ENCODE measurements around the gene EGFL7.
"Not testable (repeated sequence)": the region's sequence is repeated elsewhere in the genome, so short reads cannot be mapped to it uniquely, and the experiment has no call there.

The EGFL7 gene

DNA sequence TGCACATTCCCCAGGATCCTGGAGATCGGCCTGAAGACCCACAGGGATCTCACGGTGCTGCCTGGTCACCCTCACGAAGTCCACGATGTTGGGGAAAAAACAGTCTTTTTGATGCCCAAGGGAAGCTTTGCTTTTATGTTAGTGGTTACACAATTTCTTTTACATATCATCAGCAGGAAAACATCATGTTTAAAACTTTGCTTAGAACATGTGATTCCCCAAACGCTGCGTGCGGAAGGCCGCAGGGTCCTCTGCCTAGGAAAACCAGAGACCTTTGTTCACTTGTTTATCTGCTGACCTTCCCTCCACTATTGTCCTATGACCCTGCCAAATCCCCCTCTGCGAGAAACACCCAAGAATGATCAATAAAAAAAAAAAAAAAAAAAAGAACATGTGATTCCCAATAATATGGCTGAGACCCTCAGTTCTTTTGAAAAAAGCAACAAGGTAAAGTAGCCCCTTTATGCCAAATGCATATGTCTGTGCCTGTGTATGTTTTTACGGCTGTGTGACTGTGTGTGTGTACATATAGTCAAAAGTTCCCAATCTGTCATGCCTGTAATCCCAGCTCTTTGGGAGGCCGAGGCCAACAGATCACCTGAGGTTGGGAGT is 36.0 kb downstream of the EGFL7 start:
- DNase-seq: no peak

GRCh38 chr9:136700304-136700703 is 37.6 kb downstream of the EGFL7 start:
- DNase-seq: no peak

DNA sequence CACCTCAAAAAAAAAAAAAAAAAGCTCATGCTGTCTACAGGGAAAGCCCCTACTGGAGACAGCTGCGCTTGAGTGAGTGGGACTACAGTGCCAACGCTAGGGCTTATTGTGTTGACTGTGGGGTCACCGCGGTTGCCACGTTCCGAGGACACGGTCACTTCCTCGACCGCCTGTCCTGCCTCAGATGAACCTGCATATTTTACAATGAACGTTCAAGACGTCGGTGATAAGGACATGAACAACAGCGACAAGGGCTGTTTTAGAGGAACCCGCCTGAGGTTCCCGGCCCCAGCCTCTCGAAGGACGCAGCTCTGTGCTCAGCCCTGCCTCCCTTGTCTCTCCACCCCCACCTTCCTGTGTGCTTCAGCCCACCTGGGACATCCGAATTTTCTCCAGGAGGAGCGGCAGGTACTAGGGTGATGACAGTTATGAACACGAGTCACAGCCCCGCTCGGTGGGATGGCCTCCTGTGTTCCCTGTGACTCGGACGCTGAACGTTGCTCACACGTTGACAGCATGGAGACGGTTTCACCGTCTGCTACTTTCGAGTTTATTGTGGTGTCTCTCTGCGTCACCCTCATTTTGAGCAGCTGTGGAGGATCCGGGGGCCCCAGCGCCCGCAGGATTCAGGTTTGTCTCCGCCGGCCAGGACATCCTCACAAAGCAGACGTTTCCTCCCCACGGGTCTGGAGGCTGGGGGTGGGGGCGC is 38.4 kb downstream of the EGFL7 start:
- DNase-seq: no peak

- DNase-seq: no peak
Measured at GRCh38 chr9:136701668-136702053, 38.9 kb downstream of the EGFL7 start.

GRCh38 chr9:136703276-136703860 is 40.7 kb downstream of the EGFL7 start:
- DNase-seq: no peak

DNA sequence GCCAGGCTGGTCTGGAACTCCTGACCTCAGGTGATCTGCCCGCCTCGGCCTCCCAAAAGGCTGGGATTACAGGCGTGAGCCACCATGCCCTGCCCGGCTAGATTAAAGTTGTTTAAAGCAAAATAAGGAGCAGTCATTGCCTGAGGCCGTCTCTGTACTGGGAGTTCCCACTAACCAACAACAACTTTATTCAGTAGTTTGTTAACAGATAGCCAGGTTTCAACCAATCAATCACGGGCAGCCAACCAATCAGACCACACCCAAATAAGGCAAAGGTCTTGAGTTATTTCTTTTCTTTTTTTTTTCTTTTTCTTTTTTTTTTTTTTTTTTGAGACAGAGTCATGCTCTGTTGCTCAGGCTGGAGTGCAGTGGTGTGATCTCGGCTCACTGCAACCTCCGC is 42.0 kb downstream of the EGFL7 start:
- DNase-seq: not testable (repeated sequence)

DNA sequence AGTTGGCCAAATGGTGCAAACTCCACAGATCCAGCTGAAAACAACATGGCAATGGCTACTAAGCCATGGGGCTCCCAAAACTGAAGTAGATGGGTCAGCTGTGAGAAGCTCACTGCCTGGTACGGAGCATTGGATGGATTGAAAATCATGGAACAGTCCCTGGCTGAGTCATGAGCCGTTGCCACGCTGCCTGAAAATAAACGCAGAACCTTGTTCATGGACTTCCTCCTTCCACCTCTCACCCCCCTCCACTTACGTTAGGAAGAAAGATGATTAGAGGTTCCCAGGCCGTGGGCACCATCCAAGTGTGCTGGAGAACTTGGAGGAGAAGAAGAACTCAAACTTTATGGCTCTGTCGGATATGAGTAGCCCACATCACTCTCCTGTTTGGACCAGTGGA is 42.8 kb downstream of the EGFL7 start:
- DNase-seq: no peak

DNA sequence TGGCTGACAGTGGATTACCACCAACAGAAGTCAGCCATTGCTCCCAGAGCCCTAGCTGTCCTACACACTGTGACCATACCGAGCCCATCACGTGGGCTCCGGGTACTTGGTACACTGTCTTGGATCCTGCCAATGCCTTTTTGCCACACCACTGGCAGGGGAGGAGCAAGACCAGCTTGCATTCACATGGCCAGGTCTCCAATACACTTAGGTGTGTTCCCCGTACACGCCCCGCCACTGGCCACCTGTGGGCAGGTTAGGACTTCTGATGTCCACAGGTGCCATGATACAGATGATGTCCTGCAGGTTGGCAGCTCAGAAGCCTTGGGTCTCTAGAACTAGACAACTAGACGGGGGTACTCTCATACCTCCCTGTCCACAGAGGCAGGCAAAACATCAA is 44.3 kb downstream of the EGFL7 start:
- DNase-seq: no peak

GRCh38 chr9:136707849-136708517 is 45.3 kb downstream of the EGFL7 start:
- no peak for DNase-seq

- no peak for DNase-seq
Measured at GRCh38 chr9:136709454-136710109, 46.9 kb downstream of the EGFL7 start.

DNA sequence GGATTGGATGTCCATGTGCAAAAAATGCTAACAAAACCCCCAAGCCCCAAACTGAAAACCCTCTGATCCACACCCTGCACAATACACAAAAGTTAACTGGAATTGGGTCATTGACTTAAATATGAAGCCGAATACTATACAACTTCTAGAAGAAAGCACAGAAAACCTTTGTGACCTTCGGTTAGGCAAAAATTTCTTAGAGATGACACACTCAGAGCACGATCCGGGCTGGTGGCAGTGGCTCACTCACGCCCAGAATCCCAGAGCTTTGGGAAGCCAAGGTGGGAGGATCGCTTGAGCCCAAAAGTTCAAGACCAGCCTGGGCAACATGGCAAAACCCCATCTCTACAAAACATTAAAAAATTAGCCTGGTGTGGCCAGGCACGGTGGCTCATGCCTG is 47.8 kb downstream of the EGFL7 start:
- no peak for DNase-seq

- not testable (repeated sequence) for DNase-seq
Measured at GRCh38 chr9:136711219-136711648, 48.5 kb downstream of the EGFL7 start.

- DNase-seq: no peak
Measured at GRCh38 chr9:136711751-136712689, 49.3 kb downstream of the EGFL7 start, which contains the start of gene DIPK1B. Gene DIPK1B, plus strand, starts transcription at chr9:136712572. Its CDS starts 94 bp downstream, at chr9:136712666.

DNA sequence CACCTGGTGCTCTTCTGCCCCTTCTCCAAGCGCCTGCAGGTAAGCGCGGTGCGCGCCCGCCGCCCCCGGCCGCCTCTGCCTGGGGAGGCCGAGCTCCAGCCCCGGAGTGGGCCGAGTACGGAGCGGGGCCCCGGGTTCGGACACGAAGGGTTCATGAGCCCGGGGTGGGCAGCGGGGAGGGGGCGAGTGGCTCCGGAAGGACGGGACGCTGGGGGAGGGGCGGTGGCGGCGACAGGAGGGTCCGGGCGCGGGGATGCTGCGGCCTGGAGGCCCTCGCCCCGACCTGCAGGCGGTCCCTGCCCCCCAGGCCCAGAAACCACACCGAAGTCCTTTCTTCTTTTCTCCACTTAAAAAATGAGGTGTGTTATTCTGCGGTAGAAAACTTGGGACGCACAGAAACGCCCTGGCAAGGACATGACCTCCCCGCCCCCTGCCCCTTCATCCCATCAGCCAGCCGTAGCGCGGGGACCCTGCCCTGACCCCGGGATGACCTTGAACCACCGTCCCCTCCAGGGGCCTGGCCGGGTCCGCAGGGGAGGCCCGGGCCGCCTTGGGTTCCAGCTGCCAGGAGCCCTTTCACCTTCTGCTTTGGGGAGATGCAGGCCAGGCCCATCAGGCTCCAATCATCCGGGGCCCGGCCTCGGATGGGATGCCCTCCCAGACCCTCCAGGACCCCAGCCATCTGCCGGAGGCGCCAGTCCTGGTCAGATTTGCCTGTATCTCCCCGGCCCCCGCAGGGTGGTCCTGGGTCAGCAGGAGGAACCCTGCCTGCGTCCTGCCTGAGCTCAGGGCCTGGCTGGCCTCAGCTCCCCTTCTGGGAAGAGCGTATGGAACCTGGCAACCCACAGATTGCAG is 50.2 kb downstream of the EGFL7 start:
- DNase-seq: no peak

GRCh38 chr9:136713550-136713949 is 50.8 kb downstream of the EGFL7 start:
- no peak for DNase-seq

DNA sequence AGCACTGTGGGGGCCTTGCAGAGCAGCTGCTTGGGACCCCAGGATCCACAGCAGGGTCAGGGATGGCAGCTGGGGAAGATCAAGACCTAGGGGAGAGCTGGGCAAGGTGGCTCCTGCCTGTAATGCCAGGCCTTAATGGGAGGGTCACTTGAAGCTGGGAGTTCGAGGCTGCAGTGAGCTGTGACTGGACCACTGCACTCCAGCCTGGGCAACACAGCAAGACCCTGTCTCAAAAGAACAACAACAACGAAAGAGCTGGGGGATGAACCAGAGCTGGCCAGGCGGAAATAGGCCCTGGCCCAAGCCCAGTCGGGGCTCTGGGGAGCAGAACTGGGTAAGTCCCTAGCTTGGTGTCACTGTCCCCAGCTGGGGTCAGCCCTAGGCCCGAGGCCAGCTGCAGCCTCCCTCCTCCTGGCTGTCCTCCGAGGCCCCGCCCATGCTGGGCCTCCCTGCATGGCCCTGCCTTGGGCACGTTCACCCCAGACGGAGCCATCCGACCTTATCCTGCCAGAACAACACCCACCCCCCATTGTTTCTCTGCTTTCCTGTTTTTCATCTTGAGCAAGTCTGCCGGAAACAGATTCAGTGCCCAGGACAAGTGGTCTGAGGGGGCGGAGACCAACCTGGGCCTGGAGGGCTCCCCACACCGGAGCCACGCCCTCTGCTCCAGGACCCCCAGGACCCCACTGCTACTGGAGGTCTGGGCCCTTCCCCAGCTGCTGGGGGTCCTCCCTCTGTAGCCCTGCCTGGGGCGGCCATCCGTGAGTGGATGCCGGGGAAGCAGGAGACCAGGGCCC is 51.6 kb downstream of the EGFL7 start:
- no peak for DNase-seq

DNA sequence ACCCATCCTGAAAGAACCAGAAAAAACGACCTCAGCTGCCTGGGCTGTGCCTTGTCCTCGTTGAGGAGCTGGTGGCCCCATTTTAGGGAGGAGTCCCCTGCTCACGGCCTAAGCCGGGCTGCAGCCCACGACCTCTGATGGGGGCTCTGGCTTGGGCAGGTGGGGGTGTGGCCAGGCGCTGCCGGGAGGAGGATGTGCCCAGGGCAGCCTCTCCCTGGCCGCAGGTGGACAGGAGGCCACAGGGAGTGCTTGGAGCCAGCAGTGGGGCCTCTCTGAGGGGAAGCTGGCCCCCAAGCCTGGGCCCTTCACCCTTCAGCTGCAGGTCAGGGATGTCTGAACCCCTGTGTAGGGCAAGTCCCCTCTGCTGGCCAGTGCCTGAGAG is 52.2 kb downstream of the EGFL7 start:
- no peak for DNase-seq

GRCh38 chr9:136717399-136717798 is 54.7 kb downstream of the EGFL7 start:
- no peak for DNase-seq

DNA sequence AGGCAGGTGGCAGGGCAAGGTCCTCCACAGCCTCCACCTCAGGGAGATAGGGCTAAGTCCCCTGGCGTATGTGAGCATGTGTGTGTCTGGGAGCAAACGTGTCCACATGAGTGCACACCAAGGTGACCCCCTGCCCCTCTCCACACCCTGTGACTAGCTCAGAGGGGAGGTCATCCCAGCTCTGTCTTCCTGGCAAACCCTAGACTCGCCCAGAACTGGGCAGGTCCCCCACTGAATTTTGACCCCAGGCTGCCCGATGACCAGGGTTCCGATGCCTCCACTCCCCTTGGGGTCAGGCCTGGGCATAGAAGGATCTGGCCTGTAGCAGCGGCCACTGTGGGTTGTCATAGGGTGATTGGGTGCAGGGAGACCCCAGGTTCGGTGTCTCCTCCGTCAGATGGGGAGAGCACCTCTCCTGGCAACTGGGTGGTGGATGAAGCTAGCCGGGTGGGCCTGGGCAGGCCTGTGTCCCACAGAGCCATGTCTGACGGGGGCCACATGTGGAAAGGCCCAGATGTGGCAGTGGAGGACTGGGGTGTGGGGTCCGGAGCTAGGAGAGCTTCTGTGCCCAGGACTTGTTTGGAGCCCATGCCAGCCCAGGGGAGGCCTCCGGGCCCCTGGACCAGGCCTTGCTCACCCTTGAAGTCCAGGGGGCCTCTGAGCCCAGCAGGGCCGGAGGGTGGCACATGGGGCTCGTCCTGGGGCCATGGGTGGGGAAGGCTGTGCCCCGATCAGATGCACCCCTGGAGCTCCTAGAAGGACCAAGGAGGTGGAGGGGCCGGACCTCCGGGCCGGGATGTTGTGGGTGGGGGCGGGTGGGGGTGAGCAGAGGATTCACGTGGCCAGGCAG is 55.9 kb downstream of the EGFL7 start:
- DNase-seq: no peak
